Activated CD4-positive, alpha-beta T cell treated with anti-CD3 and anti-CD28 coated beads, Interleukin-2, amount 10 ng/mL, durations not matched to agents 24 days and 14 days (primary cell): ENCODE results near the gene STMND1. TPM values are rescaled to one million over a fixed set of nuclear protein-coding genes. Genes with fewer than 3 reads are reported as not detected.

Source experiments
- total RNA-seq: library from RNA; stranded (reverse); gene quantifications from 2 replicates; pipeline ENCODE4 v1.2.3, GENCODE V29; 2022

STMND1 gene
- total RNA-seq, 1 donor from 2014 or later = not detected

Other genes with a start within 250 kb of the STMND1 start
- not detected in 2 replicates for gene RBM24, start 179.3 kb downstream of the STMND1 start, total RNA-seq